Measurements from ENCODE around the gene KCTD16.

DNA sequence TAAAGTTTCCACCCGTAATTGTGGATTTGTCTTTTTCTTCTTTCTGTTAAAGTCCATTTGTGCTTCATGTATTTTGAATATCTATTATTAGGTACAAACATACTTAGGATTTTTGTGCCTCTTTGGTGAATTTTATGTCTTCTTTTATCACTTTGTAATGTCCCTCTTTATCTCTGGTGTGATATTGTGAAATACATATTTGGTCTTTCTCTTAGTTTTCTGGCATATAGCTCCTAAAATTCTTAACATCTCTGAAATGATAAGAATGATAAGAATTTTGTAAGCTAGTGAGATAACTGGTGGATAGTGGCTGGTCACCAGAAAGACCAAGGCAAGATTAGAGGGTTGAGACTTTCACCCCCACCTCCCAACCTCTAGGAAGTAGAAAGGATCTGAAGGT, 111.1 kb downstream of the KCTD16 start:
- TF ChIP-seq EZH2 (IDR thresholded peaks at IDR 0.05; ENCODE audit: low read depth, unreplicated experiment) (no peak), EZH2phosphoT487 (IDR thresholded peaks at IDR 0.05; ENCODE audit: unreplicated experiment) (no peak), CREB1 (CRISPR knock-in tag; IDR thresholded peaks at IDR 0.05; ENCODE audit: low read depth) (no peak), POLR2AphosphoS5 (IDR thresholded peaks at IDR 0.05; ENCODE audit: low read depth) (no peak), REST (IDR thresholded peaks at IDR 0.05; ENCODE audit: unreplicated experiment) (no peak), STAT1 (IDR thresholded peaks at IDR 0.05; ENCODE audit: unreplicated experiment) (no peak), ZNF331 (CRISPR knock-in tag; IDR thresholded peaks at IDR 0.05; ENCODE audit: low read depth) (no peak), ZNF462 (CRISPR knock-in tag; IDR thresholded peaks at IDR 0.05) (no peak), JUNB (IDR thresholded peaks at IDR 0.05; ENCODE audit: unreplicated experiment) (no peak), ZNF114 (CRISPR knock-in tag; IDR thresholded peaks at IDR 0.05) (no peak), NANOG (IDR thresholded peaks at IDR 0.05; ENCODE audit: borderline replicate concordance) (no peak)
- TF ChIP-seq, protein P1, sequence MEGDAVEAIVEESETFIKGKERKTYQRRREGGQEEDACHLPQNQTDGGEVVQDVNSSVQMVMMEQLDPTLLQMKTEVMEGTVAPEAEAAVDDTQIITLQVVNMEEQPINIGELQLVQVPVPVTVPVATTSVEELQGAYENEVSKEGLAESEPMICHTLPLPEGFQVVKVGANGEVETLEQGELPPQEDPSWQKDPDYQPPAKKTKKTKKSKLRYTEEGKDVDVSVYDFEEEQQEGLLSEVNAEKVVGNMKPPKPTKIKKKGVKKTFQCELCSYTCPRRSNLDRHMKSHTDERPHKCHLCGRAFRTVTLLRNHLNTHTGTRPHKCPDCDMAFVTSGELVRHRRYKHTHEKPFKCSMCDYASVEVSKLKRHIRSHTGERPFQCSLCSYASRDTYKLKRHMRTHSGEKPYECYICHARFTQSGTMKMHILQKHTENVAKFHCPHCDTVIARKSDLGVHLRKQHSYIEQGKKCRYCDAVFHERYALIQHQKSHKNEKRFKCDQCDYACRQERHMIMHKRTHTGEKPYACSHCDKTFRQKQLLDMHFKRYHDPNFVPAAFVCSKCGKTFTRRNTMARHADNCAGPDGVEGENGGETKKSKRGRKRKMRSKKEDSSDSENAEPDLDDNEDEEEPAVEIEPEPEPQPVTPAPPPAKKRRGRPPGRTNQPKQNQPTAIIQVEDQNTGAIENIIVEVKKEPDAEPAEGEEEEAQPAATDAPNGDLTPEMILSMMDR (conservative IDR thresholded peaks at IDR 0.05; ENCODE audit: low read depth in 2 of 2) = no peak
- TF ChIP-seq, protein P2, sequence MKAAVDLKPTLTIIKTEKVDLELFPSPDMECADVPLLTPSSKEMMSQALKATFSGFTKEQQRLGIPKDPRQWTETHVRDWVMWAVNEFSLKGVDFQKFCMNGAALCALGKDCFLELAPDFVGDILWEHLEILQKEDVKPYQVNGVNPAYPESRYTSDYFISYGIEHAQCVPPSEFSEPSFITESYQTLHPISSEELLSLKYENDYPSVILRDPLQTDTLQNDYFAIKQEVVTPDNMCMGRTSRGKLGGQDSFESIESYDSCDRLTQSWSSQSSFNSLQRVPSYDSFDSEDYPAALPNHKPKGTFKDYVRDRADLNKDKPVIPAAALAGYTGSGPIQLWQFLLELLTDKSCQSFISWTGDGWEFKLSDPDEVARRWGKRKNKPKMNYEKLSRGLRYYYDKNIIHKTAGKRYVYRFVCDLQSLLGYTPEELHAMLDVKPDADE (IDR thresholded peaks at IDR 0.05) = no peak
